Activated CD8-positive, alpha-beta T cell treated with anti-CD3 and anti-CD28 coated beads, Interleukin-2, amount 10 ng/mL, durations not matched to agents 7 days and 5 days (primary cell): ENCODE results near the gene SEMA6A. TPM values are rescaled to one million over a fixed set of nuclear protein-coding genes. Genes with fewer than 3 reads are reported as not detected.

ENCODE experiments used
- ATAC-seq: fragments of 150-1000 bp; cut with Tn5 transposase; one replicate; pipeline ENCODE4 v1.10.0; 2021; ENCODE audit warnings: moderate library complexity
- CTCF ChIA-PET: fragments of 350-600 bp; sonication (Branson Sonifier 250); formaldehyde crosslinking; loops from one replicate; lab custom pipeline; 2021; ENCODE audit warnings: antibody characterized with exemption; lab: Charles Lee
- POLR2A ChIA-PET: fragments of 350-600 bp; sonication (Branson Sonifier 250); formaldehyde crosslinking; loops from one replicate; lab custom pipeline; 2021; ENCODE audit warnings: antibody characterized with exemption; lab: Charles Lee
- DNase-seq: peaks from one replicate; pipeline ENCODE4 v3.0.0-alpha.2; 2020
- H3K27ac Mint-ChIP-seq: one replicate; pipeline ENCODE4 v1.8.0; 2021; ENCODE audit warnings: mild to moderate bottlenecking, mixed read lengths
- H3K27me3 Mint-ChIP-seq: one replicate; pipeline ENCODE4 v1.8.0; 2021; ENCODE audit warnings: low read depth, mixed read lengths
- H3K36me3 Mint-ChIP-seq: one replicate; pipeline ENCODE4 v1.8.0; 2021; ENCODE audit warnings: low read depth, mixed read lengths
- H3K4me1 Mint-ChIP-seq: one replicate; pipeline ENCODE4 v1.8.0; 2021; ENCODE audit warnings: low read depth, mixed read lengths
- H3K4me3 Mint-ChIP-seq: one replicate; pipeline ENCODE4 v1.8.0; 2021; ENCODE audit warnings: mild to moderate bottlenecking, mixed read lengths
- H3K9me3 Mint-ChIP-seq: one replicate; pipeline ENCODE4 v1.8.0; 2022; ENCODE audit warnings: mixed read lengths; ENCODE audit not compliant: insufficient read depth
- total RNA-seq, 2 experiments: library from RNA; stranded (reverse); gene quantifications; one replicate each; pipeline ENCODE4 v1.2.3, GENCODE V29; 2021

The SEMA6A gene
- total RNA-seq, 2 experiments from 2014 or later = not detected

DNA sequence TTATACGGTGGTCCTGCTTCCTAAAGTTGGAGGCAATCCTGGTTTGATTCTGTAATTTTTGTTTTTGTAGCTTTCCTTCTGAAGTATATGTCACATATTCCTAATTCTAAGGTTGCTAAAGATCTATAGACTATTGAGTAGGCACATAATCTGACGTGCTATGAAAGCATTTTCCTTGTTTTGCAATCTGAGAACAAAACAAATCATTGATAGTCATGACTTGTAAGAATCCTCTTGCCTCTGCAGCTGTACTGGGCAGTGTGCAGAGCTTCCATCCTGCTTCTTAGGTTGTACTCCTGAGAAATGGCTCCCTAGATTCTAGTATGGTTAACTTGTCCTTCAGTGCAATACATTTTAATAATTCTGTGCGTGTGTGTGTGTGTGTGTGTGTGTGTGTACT, 35.4 kb downstream of the SEMA6A start:
- no peak for DNase-seq
- ChIA-PET POLR2A (no interaction called here), CTCF (no interaction called here)
- ATAC-seq = no peak
- Mint-ChIP-seq H3K27me3 (no peaks in the 10 kb centered on the region), H3K4me3 (no peak overlapping the region), H3K4me1 (no peaks in the 10 kb centered on the region), H3K27ac (no peak overlapping the region), H3K36me3 (no peaks in the 10 kb centered on the region), H3K9me3 (no peaks in the 10 kb centered on the region)

- Mint-ChIP-seq H3K4me1 (no peaks in the 10 kb centered on the region), H3K27ac (no peak overlapping the region), H3K36me3 (no peaks in the 10 kb centered on the region), H3K9me3 (no peaks in the 10 kb centered on the region), H3K4me3 (no peak overlapping the region), H3K27me3 (no peaks in the 10 kb centered on the region)
- ATAC-seq = no peak
- DNase-seq = no peak
- CTCF ChIA-PET = no interaction called here
- POLR2A ChIA-PET = no interaction called here
Measured at GRCh38 chr5:116536316-116537083, 38.1 kb downstream of the SEMA6A start.

- ChIA-PET POLR2A (no interaction called here), CTCF (no interaction called here)
- H3K27me3 Mint-ChIP-seq = no peaks in the 10 kb centered on the region
- H3K36me3 Mint-ChIP-seq = no peaks in the 10 kb centered on the region
- H3K27ac Mint-ChIP-seq = no peak overlapping the region
- H3K4me3 Mint-ChIP-seq = no peak overlapping the region
- DNase-seq (no peak), ATAC-seq (no peak)
- H3K4me1 Mint-ChIP-seq = no peaks in the 10 kb centered on the region
- H3K9me3 Mint-ChIP-seq = no peaks in the 10 kb centered on the region
Measured at GRCh38 chr5:116534964-116535651, 39.5 kb downstream of the SEMA6A start.

DNA sequence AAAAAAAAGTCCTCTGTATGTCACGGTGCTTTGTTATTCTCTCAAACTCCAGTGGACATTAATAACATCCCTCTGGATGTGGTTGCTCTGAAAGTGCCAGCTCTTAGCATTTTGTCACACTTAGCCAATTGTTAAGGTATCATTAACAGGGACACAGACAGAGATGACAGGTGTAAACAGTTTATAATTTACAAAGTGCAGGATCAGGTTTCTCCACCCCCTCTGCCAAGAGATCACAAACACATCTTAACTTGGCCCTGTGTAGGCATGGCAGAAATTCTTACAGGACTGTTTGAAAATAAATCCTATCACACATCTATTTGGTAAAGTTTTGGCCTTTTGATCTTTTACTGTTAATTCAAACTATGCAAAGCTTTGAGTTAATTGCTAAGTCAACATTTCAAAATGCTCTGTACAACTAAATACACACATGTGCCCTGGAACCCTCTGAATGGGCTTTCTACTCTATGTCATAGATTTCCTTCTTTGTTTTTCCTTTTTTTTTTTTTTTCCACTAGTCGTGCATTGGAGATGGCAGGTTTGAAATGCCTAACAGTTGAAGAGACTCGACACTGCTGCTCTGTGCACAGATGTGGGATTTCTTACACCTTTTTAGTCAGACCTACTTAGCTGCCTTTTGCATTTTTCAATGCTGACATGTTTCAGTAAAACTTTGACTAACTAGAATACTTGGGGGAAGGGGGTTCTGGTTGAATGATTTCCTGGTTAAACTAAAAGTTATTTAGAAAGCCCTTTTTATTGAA, 41.7 kb downstream of the SEMA6A start:
- no peaks in the 10 kb centered on the region for H3K27me3 Mint-ChIP-seq
- no peaks in the 10 kb centered on the region for H3K36me3 Mint-ChIP-seq
- no peaks in the 10 kb centered on the region for H3K4me1 Mint-ChIP-seq
- no peaks in the 10 kb centered on the region for H3K9me3 Mint-ChIP-seq
- DNase-seq (no peak), ATAC-seq (no peak)
- ChIA-PET POLR2A (no interaction called here), CTCF (interaction anchor here (1.0 kb wide), 1 partner anchor 379 kb away, joined by 3 read pairs; no protein-coding TSS in a partner anchor)
- H3K4me3 Mint-ChIP-seq = no peak overlapping the region
- H3K27ac Mint-ChIP-seq = no peak overlapping the region

DNA sequence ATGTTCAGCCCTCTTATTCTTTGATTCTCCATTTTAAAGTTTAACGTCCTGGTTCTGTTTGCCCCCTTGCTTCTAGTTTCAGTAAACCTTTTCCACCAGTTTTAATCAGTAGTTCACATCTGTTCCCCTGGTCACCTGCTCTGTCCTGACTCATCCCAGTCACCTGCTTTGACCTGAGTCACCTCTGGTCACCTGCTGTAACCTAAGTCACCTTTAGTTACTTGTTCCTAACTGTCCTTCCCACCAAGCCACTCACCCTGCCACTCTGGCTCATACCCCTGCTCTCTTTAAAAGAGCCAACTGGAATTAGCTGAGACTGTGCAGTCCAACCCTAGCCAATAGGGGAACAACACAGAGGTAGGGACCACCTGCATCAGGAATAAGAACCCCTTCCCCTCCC, 43.0 kb downstream of the SEMA6A start:
- Mint-ChIP-seq H3K36me3 (no peaks in the 10 kb centered on the region), H3K27me3 (no peaks in the 10 kb centered on the region), H3K9me3 (no peaks in the 10 kb centered on the region), H3K4me1 (no peaks in the 10 kb centered on the region), H3K4me3 (no peak overlapping the region), H3K27ac (no peak overlapping the region)
- POLR2A ChIA-PET = no interaction called here
- no peak for ATAC-seq
- CTCF ChIA-PET = no interaction called here
- DNase-seq = no peak

DNA sequence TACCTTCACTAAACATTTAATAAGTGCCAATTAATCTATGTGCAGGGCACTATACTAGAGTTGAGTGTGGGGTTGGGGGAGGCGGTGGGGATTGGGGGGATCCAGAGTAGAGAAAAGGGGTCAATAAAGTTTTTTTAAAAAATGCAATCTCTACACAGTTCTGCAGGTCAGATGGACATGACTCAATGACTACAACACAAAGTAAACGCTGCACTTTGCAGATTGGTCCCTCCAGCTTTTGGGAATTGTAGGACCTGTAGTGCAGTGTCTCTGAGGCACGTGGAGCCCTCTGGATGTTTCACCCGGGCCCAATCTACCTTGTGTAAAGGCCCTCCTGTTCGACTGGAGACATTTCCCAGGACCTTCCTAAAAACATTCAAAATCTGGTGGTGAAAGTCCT, 43.5 kb downstream of the SEMA6A start:
- ATAC-seq (no peak), DNase-seq (no peak)
- H3K9me3 Mint-ChIP-seq = no peaks in the 10 kb centered on the region
- no peaks in the 10 kb centered on the region for H3K4me1 Mint-ChIP-seq
- POLR2A ChIA-PET = no interaction called here
- peaks cover under 1% of the 10 kb centered on the region for H3K27me3 Mint-ChIP-seq
- H3K36me3 Mint-ChIP-seq = no peaks in the 10 kb centered on the region
- H3K27ac Mint-ChIP-seq = no peak overlapping the region
- no peak overlapping the region for H3K4me3 Mint-ChIP-seq
- CTCF ChIA-PET = no interaction called here

- H3K4me3 Mint-ChIP-seq = no peak overlapping the region
- no peaks in the 10 kb centered on the region for H3K4me1 Mint-ChIP-seq
- H3K36me3 Mint-ChIP-seq = no peaks in the 10 kb centered on the region
- peaks cover 3% of the 10 kb centered on the region for H3K27me3 Mint-ChIP-seq
- no peaks in the 10 kb centered on the region for H3K9me3 Mint-ChIP-seq
- POLR2A ChIA-PET = no interaction called here
- no peak overlapping the region for H3K27ac Mint-ChIP-seq
- no peak for ATAC-seq
- CTCF ChIA-PET = no interaction called here
- DNase-seq = no peak
Measured at GRCh38 chr5:116530276-116530675, 44.3 kb downstream of the SEMA6A start.

DNA sequence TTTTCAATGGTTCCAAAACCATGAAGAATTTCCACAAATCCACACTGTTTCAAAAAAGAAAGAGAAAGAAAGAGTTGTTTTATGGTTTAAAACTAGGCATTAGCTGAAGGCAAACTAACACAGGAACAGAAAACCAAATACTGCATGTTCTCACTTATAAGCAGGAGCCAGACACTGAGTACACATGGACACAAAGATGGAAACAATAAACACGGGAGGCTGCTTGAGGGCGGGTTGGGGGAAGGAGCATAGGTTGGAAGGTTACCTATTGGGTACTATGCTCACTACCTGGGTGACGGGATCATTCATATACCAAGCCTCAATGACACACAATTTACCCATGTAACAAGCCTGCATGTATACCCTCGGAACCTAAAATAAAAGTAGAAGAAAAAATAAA, 45.0 kb downstream of the SEMA6A start:
- Mint-ChIP-seq H3K4me1 (no peaks in the 10 kb centered on the region), H3K27ac (no peak overlapping the region), H3K27me3 (peaks cover 3% of the 10 kb centered on the region), H3K4me3 (no peak overlapping the region), H3K9me3 (no peaks in the 10 kb centered on the region), H3K36me3 (no peaks in the 10 kb centered on the region)
- ChIA-PET CTCF (no interaction called here), POLR2A (no interaction called here)
- ATAC-seq = no peak
- DNase-seq = no peak

- Mint-ChIP-seq H3K27me3 (peaks cover 3% of the 10 kb centered on the region), H3K36me3 (no peaks in the 10 kb centered on the region), H3K4me1 (no peaks in the 10 kb centered on the region), H3K4me3 (no peak overlapping the region), H3K27ac (no peak overlapping the region), H3K9me3 (no peaks in the 10 kb centered on the region)
- ATAC-seq (no peak), DNase-seq (no peak)
- ChIA-PET CTCF (no interaction called here), POLR2A (interaction anchor here (0.7 kb wide), 1 partner anchor 560 kb away, joined by 4 read pairs; no protein-coding TSS in a partner anchor)
Measured at GRCh38 chr5:116528519-116529234, 45.9 kb downstream of the SEMA6A start.

DNA sequence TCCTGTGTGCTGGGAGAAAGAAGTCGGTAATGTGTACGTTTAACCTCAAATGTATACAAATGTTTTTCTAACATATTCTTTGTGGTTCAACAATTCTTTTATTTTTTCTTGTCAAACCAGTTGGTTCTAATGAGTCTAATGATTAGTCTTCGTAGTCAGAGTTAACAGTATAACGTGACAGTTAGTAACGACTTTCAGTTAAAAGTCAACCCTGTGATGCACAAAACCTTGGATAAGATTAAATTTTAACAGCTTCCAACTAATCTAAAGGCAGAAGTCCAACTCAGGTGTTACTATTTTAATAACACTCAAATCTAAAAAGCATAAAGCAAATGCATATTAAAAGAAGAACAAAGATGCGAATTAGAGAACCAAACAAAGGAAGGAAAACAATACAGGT, 47.0 kb downstream of the SEMA6A start:
- CTCF ChIA-PET = no interaction called here

GRCh38 chr5:116525674-116526073, 48.9 kb downstream of the SEMA6A start:
- POLR2A ChIA-PET = no interaction called here
- no peaks in the 10 kb centered on the region for H3K4me1 Mint-ChIP-seq
- no peaks in the 10 kb centered on the region for H3K36me3 Mint-ChIP-seq
- H3K9me3 Mint-ChIP-seq = no peaks in the 10 kb centered on the region
- H3K4me3 Mint-ChIP-seq = no peak overlapping the region
- peaks cover 3% of the 10 kb centered on the region for H3K27me3 Mint-ChIP-seq
- no peak for DNase-seq
- ATAC-seq = no peak
- CTCF ChIA-PET = no interaction called here
- H3K27ac Mint-ChIP-seq = no peak overlapping the region

More for the DNA sequence above, 47.0 kb downstream of the SEMA6A start:
- Mint-ChIP-seq H3K9me3 (no peaks in the 10 kb centered on the region), H3K4me3 (no peak overlapping the region), H3K27me3 (peaks cover 3% of the 10 kb centered on the region), H3K36me3 (no peaks in the 10 kb centered on the region), H3K4me1 (no peaks in the 10 kb centered on the region), H3K27ac (no peak overlapping the region)
- no peak for DNase-seq
- POLR2A ChIA-PET = no interaction called here
- no peak for ATAC-seq
